ENCODE measurements around the gene MEMO1.

Gene MEMO1

DNA sequence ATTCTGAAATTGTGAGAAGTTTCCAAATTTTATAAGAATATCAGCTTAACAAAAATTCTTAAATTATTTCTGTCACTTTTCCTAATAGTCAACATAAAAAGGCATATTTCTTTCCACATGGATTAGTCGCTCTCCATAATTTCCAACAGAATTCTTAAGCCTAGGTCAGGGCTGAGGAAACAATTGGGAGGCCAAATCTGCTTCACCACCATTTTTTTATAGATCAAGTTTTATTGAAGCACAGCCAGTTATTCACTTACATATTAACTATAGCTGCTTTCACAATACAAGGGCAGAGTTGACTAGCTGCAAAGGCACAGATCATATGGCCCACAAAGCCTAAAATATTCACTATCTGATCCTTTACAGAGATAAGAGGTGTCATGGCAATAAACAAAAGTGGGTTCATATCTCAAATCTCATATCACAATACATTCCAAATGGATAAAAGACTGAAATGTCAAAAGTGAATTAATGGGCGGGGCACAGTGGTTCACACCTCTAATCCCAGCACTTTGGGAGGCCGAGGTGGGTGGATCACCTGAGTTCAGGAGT, 18.7 kb downstream of the MEMO1 start:
- TF ChIP-seq, protein P1, sequence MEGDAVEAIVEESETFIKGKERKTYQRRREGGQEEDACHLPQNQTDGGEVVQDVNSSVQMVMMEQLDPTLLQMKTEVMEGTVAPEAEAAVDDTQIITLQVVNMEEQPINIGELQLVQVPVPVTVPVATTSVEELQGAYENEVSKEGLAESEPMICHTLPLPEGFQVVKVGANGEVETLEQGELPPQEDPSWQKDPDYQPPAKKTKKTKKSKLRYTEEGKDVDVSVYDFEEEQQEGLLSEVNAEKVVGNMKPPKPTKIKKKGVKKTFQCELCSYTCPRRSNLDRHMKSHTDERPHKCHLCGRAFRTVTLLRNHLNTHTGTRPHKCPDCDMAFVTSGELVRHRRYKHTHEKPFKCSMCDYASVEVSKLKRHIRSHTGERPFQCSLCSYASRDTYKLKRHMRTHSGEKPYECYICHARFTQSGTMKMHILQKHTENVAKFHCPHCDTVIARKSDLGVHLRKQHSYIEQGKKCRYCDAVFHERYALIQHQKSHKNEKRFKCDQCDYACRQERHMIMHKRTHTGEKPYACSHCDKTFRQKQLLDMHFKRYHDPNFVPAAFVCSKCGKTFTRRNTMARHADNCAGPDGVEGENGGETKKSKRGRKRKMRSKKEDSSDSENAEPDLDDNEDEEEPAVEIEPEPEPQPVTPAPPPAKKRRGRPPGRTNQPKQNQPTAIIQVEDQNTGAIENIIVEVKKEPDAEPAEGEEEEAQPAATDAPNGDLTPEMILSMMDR (IDR thresholded peaks at IDR 0.05; ENCODE audit: extremely low read depth, missing control alignments): no peak
- DNase-seq (ENCODE audit: low spot score): no peak

DNA sequence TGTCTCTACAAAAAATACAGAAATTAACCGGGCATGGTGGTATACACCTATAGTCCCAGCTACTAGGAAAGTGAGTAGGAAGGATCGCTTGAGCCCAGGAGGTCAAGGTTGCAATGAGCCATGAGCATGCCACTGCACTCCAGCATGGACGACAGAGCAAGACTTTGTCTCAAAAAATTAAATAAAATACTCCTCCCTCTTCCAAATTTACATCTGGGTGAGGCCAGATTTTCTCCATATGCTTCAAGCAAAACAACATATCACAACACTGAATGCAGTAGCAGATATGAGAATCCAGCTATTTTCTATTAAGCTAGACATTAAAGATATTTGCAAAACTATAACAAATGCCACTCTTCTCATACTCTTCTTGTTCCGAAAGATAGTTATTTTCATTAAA, 20.9 kb downstream of the MEMO1 start:
- no peak for DNase-seq (ENCODE audit: low spot score)

DNA sequence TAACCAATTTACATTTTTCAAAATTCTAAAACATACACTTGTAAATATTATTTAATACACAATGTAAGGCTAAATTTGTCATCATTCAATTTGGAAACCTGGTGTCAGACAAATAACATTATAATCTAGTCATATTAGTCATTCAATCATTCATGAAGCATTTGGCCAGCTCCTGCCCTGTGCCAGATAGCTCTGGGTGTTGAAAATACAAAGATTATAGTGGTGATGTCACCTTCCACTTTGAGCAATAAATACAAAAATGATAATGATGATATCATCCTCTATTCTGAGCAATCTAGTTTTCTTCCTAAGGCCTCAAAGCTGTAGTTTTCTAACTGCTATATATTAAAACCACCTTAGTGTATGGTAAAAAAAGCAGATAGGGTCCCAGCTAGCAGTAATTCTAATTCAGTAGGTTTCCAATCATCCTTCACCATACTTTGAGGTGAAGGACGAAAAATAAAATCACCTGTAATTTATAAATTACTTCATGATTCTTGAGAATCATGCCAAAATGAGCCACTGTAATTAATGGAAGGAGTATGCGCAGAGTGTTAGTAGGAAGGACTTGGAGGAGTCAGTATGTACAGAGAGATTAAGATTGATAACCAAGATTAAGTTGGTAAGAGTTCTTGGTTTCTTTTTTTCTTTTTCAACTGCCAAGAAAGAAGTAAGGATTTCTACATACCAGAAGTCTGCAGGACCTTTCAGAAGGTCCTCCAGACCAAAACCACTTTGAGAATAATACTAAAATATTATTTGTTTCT, 23.2 kb downstream of the MEMO1 start:
- TF ChIP-seq, protein P1 (IDR thresholded peaks at IDR 0.05; ENCODE audit: extremely low read depth, missing control alignments): no peak

More for the DNA sequence above, 20.9 kb downstream of the MEMO1 start:
- TF ChIP-seq, protein P1 (IDR thresholded peaks at IDR 0.05; ENCODE audit: extremely low read depth, missing control alignments): no peak

DNA sequence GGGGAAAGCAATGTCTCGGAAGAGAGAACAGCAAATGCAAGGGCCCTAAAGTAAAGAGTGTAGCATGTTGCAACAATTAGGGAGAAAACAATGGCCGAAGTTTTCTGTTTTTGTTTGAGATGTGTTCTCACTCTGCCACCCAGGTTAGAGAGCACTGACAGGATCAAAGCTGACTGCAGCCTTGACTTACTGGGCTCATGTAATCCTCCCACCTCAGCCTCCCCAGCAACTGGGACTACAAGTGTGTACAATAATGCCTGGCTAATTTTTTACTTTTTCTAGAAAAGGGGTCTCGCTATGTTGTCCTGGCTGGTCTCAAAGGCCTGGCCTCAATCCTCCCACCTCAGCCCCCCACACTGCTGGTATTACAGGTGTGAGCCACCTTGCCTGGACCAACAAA, 23.9 kb downstream of the MEMO1 start:
- no peak for DNase-seq (ENCODE audit: low spot score)
- TF ChIP-seq, protein P1 (IDR thresholded peaks at IDR 0.05; ENCODE audit: extremely low read depth, missing control alignments): no peak

More for the DNA sequence above, 23.2 kb downstream of the MEMO1 start:
- no peak for DNase-seq (ENCODE audit: low spot score)

DNA sequence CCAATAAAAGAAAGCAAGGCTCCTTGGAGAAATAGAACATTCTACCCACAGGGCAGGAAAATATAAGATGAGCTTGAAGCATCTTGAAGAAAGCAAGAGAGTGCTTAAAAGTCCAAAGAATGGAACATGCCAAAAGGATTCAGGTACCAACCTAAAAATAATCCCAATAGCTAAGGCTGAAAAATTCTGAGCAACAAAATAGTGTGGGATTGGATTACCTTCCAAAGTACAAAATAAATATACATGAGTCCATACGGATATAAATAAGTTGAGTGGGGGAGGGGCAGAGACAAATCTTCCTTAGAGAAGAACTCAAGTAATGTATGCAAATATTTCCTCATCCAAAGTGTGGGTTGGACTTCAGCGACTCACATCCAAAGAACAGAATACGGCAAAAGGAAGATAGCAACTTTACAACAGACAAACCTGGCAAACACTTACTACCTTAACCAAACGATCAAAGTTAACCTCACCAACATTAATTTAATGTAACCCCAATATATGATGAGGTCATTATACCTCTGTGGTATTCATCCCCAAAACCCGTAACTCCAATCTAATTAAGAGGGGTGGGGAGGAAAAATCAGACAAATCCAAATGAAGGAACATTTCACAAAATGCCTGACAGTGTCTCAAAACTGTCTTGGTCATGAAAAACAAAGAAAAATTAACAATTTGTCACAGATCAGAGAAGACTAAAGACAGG, 26.9 kb downstream of the MEMO1 start:
- DNase-seq (ENCODE audit: low spot score): no peak

DNA sequence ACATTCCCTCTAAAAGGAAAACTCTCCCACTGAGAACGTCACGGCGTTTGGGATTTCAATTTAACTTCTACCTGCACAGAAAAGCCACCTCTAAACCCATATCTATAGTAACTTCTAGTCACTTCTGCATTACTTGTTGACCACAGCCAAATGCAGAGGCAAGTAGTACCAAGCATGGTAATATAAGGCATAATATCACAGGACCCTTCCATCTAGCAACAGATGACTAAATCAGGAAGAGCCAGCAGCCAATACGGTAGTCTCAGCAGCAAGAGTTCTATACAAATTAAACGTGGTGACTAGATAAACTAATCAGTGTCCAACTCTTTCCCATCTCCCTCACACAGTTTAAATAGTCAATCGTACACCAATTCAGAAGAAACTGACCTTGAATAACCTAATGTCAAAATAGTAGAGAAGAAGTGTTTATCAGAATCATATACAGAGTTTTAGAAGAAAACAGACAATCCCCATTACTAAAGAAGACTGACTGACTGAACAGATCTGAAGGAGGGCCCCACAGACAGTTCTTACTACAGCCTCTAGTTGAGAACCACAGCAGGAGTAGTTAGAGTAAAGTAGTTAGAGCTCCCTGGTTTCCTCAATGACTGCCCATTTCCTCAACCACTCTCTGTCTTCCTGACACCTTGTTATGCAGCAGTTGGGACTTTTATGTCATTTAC, 30.0 kb downstream of the MEMO1 start:
- TF ChIP-seq, protein P1 (IDR thresholded peaks at IDR 0.05; ENCODE audit: extremely low read depth, missing control alignments): no peak
- peak; percentile 77 for DNase-seq (ENCODE audit: low spot score)

More for the DNA sequence above, 26.9 kb downstream of the MEMO1 start:
- TF ChIP-seq, protein P1 (IDR thresholded peaks at IDR 0.05; ENCODE audit: extremely low read depth, missing control alignments): no peak
